NK-92 (cell line): ENCODE data around the gene PARVA.

Experiments
- DNase-seq: peaks from one replicate; lab custom pipeline; 2025; ENCODE audit not compliant: unreplicated experiment; lab: John Stamatoyannopoulos, UW

The PARVA gene

GRCh38 chr11:12455938-12456337 is 78.6 kb downstream of the PARVA start:
- DNase-seq = no peak

GRCh38 chr11:12456651-12457579 is 79.5 kb downstream of the PARVA start:
- DNase-seq = no peak

GRCh38 chr11:12458042-12458441 is 80.7 kb downstream of the PARVA start:
- DNase-seq = no peak

GRCh38 chr11:12459374-12459773 is 82.0 kb downstream of the PARVA start:
- no peak for DNase-seq

- no peak for DNase-seq
Observed at GRCh38 chr11:12459865-12460444, 82.6 kb downstream of the PARVA start.

- DNase-seq = no peak
Observed at GRCh38 chr11:12460466-12460865, 83.1 kb downstream of the PARVA start.

- no peak for DNase-seq
Observed at GRCh38 chr11:12461516-12461915, 84.1 kb downstream of the PARVA start.

GRCh38 chr11:12464303-12464702 is 86.9 kb downstream of the PARVA start:
- DNase-seq = no peak

- DNase-seq = no peak
Observed at GRCh38 chr11:12465332-12465731, 88.0 kb downstream of the PARVA start.

GRCh38 chr11:12467610-12468009 is 90.2 kb downstream of the PARVA start:
- DNase-seq = no peak

- no peak for DNase-seq
Observed at GRCh38 chr11:12469451-12469850, 92.1 kb downstream of the PARVA start.

- DNase-seq = no peak
Observed at GRCh38 chr11:12470236-12470635, 92.9 kb downstream of the PARVA start.

- no peak for DNase-seq
Observed at GRCh38 chr11:12472401-12473005, 95.1 kb downstream of the PARVA start.

GRCh38 chr11:12473381-12473780 is 96.0 kb downstream of the PARVA start:
- DNase-seq = no peak

- no peak for DNase-seq
Observed at GRCh38 chr11:12474871-12475270, 97.5 kb downstream of the PARVA start.

GRCh38 chr11:12478743-12479142 is 101.4 kb downstream of the PARVA start:
- no peak for DNase-seq

GRCh38 chr11:12480401-12480800 is 103.0 kb downstream of the PARVA start:
- no peak for DNase-seq

GRCh38 chr11:12482839-12483238 is 105.5 kb downstream of the PARVA start:
- DNase-seq = no peak

- no peak for DNase-seq
Observed at GRCh38 chr11:12483604-12484003, 106.2 kb downstream of the PARVA start.

GRCh38 chr11:12485328-12485727 is 108.0 kb downstream of the PARVA start:
- DNase-seq = no peak

GRCh38 chr11:12489246-12489772 is 111.9 kb downstream of the PARVA start:
- DNase-seq = no peak

- DNase-seq = no peak
Observed at GRCh38 chr11:12494699-12495098, 117.3 kb downstream of the PARVA start.
